Measurements from ENCODE around the gene CLMN. TPM values are rescaled to one million over a fixed set of nuclear protein-coding genes. Genes with fewer than 3 reads are reported as not detected.

The CLMN gene
- total RNA-seq, 1 donor from 2014 or later = 19.6 TPM

DNA sequence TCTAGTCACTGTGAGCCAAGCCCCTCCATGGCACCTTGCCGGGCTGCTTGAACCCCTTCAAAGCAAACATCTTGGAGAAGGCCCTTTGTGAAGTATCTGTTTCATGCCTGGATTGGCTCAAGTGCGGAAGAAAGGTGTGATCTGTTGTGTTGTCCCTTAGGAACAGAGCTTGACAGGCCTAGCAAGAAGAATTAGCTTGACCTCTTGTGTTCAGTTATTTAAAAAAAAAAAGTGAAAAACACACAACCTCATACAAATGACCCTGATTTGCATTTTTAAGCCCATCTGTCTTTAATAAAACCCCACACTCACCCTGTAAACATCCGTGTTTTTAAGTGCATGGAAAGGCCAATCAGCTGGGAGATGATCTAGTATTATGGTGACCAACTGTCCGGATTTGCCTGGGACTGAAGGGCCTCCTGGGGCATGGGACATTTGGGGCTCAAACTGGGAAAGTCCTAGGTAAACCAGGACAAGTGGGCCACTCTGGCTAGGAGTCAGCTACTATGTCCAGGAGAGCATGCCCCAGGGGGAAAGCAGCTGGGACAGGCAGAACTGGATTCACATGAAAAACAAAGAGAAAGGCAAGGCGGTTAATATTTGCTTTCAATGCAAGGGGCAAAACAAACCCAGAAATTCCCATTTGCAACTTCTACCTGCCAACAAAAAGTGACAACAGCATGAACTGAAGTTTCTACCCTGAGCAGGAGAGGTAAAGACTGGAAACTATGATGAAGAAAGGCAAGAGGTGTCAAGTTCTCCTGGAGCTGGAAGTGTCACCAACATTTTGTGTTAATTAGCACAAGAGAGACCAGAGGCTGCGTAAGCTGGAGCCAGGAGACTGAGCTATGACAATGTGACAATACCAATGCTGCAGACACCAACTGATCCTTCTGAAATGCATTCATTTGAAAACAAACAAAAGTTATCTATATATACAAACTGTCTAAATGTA lies 78.6 kb downstream of the CLMN start:
- no peak overlapping the region for H3K27ac ChIP-seq
- H3K4me3 ChIP-seq = no peak overlapping the region
- intact Hi-C loops (cut with DNase I) = no loop called here
- no peaks in the 10 kb centered on the region for H3K36me3 ChIP-seq
- no peaks in the 10 kb centered on the region for H3K27me3 ChIP-seq
- H3K4me1 ChIP-seq = peaks cover 27% of the 10 kb centered on the region
- TF ChIP-seq, protein P1, sequence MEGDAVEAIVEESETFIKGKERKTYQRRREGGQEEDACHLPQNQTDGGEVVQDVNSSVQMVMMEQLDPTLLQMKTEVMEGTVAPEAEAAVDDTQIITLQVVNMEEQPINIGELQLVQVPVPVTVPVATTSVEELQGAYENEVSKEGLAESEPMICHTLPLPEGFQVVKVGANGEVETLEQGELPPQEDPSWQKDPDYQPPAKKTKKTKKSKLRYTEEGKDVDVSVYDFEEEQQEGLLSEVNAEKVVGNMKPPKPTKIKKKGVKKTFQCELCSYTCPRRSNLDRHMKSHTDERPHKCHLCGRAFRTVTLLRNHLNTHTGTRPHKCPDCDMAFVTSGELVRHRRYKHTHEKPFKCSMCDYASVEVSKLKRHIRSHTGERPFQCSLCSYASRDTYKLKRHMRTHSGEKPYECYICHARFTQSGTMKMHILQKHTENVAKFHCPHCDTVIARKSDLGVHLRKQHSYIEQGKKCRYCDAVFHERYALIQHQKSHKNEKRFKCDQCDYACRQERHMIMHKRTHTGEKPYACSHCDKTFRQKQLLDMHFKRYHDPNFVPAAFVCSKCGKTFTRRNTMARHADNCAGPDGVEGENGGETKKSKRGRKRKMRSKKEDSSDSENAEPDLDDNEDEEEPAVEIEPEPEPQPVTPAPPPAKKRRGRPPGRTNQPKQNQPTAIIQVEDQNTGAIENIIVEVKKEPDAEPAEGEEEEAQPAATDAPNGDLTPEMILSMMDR (IDR thresholded peaks at IDR 0.05) = no peak
- TF ChIP-seq POLR2A (IDR thresholded peaks at IDR 0.05) = no peak
- TF ChIP-seq POLR2AphosphoS5 (IDR thresholded peaks at IDR 0.05; ENCODE audit: insufficient read depth in 1 of 2, low read depth in 1 of 2) = no peak
- DNase-seq (ENCODE audit: extremely low spot score in 2 of 2) = no peak
- H3K9me3 ChIP-seq = no peaks in the 10 kb centered on the region

DNA sequence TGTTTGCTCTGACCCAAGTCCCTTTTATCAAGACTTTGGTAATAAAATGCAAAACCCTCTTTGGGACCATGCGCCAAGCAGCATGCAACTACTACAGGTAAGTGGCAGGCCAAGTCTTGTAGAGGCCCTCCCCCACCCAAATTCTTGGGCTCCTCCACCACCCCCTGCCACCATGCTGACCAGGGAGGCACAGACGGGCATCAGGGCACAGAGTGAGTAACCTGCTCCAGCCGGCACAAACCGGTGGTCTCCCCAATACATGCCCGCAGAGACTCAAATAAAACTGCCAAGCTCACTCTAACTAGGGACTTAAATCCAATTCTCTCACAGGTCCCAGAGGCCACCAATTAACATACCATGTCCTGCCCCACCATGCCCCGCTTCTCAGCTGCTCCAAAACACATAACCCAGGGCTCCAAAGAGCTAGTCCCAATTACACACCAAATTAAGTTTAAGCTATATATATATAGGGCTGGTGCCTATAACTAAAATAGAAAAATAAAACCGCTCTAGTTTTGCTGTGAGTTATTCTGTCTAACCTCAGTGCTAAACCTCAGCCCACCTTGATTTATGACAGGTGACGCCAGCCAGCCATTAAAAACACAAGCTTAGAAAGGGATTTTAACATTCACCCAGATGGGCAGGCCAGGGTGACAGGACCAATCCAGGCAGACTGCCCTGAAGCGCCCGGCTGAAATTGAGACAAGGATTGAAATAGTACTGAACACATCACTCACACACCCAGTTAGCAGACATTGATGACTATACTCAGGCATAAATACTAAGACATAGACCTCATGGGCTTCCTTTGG lies 81.0 kb downstream of the CLMN start:
- TF ChIP-seq, protein P1 (IDR thresholded peaks at IDR 0.05) = no peak
- TF ChIP-seq POLR2AphosphoS5 (IDR thresholded peaks at IDR 0.05; ENCODE audit: insufficient read depth in 1 of 2, low read depth in 1 of 2) (no peak), POLR2A (IDR thresholded peaks at IDR 0.05) (no peak)
- no peak for DNase-seq (ENCODE audit: extremely low spot score in 2 of 2)
- H3K4me1 ChIP-seq = peaks cover 27% of the 10 kb centered on the region
- H3K36me3 ChIP-seq = no peaks in the 10 kb centered on the region
- no peak overlapping the region for H3K27ac ChIP-seq
- no peaks in the 10 kb centered on the region for H3K27me3 ChIP-seq
- intact Hi-C loops (cut with DNase I) = no loop called here
- no peak overlapping the region for H3K4me3 ChIP-seq
- no peaks in the 10 kb centered on the region for H3K9me3 ChIP-seq

DNA sequence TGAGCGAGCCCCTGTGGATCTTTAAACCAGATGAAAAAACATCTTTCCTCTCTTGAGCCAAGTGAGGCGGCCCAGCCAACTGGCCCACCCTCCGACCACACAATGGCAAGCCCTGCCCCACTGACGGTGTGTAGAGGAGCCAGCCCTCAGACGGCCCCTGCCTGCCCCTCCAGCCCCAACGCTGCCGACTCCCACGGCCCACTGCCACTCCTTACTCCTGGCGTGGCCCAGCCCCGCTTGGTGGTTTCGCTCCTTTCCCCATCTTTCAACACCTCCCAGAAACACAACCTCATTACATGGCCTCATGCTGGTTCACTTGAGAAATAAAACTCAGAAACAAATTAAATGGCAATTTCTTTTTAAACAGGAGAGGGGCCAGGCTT lies 81.8 kb downstream of the CLMN start:
- H3K27ac ChIP-seq = peak overlapping the region; percentile 10

DNA sequence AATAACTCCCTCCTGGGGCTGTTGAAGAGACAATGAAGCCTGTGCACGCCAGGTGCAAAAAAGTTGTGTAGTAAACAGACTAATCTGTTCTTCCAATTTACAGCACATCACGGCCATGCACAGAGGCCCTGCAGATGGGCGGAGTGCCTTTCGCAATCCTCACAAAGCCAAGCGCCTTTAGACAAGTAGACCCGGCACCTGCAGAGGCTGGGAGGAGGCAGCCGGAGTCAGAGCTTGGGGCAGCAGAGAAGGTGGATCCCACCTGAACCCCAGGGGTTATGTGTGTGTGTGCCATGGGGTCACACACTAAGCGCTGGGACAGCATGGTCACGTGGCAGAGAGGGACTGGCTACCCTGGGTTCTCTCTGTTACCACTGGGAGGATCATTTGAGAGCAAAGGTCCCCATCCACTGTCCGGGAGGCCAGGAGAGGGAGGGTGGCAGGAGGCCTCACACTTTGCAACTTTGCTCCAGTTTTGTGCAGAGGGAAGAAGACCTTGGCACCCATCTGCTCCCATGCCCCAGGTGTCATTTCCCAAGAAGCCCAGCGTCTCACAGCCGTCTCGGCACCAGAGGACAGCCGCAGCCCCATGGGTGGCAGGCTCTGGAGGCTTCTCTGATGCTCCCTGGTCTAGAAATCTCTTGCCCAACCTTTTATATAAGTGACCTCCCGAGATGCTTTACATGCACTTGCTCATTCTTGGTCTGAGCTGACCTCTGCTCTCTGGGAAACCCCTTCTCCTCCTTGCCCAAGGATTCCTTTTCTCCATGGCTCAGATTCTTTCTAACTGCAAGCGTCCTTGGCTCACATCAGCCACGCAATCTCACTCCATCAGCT lies 82.4 kb downstream of the CLMN start:
- Histone ChIP-seq H3K36me3 (no peaks in the 10 kb centered on the region), H3K9me3 (no peaks in the 10 kb centered on the region), H3K4me3 (no peak overlapping the region), H3K27me3 (no peaks in the 10 kb centered on the region), H3K27ac (peak overlapping the region; percentile 10), H3K4me1 (peaks cover 35% of the 10 kb centered on the region)
- intact Hi-C loops (cut with DNase I) = no loop called here
- DNase-seq (ENCODE audit: extremely low spot score in 2 of 2) = no peak
- TF ChIP-seq, protein P1 (IDR thresholded peaks at IDR 0.05) = no peak
- TF ChIP-seq POLR2AphosphoS5 (IDR thresholded peaks at IDR 0.05; ENCODE audit: insufficient read depth in 1 of 2, low read depth in 1 of 2) = no peak
- no peak for TF ChIP-seq POLR2A (IDR thresholded peaks at IDR 0.05)

More for the DNA sequence above, 81.8 kb downstream of the CLMN start:
- DNase-seq (ENCODE audit: extremely low spot score in 2 of 2) = no peak
- Histone ChIP-seq H3K36me3 (no peaks in the 10 kb centered on the region), H3K9me3 (no peaks in the 10 kb centered on the region), H3K27me3 (no peaks in the 10 kb centered on the region), H3K4me1 (peaks cover 29% of the 10 kb centered on the region), H3K4me3 (no peak overlapping the region)
- no peak for TF ChIP-seq POLR2A (IDR thresholded peaks at IDR 0.05)
- TF ChIP-seq, protein P1 (IDR thresholded peaks at IDR 0.05) = no peak
- TF ChIP-seq POLR2AphosphoS5 (IDR thresholded peaks at IDR 0.05; ENCODE audit: insufficient read depth in 1 of 2, low read depth in 1 of 2) = peak in 1 of 2 donors; percentile 36
- intact Hi-C loops (cut with DNase I) = no loop called here

All from vagina (tissue), 2 donors.